Fibroblast of pulmonary artery (primary cell): ENCODE results near the gene MIS18BP1.

Experiments
- DNase-seq: peaks from one replicate; pipeline ENCODE4 v3.0.0-alpha.2; 2010; ENCODE audit warnings: low read depth
- H3K4me3 ChIP-seq: replicated peaks from 2 replicates; pipeline ENCODE4 v1.5.1; 2011; ENCODE audit warnings: low read depth, mild to moderate bottlenecking, control low read depth, low read length, moderate library complexity
- CTCF ChIP-seq: IDR thresholded peaks from 2 replicates; pipeline ENCODE4 v1.5.1; 2011; ENCODE audit warnings: mild to moderate bottlenecking, control low read depth, low read length, inconsistent platforms; ENCODE audit errors: missing control alignments

MIS18BP1 gene

GRCh38 chr14:45212231-45212630, 40.8 kb downstream of the MIS18BP1 start:
- no peak overlapping the region for H3K4me3 ChIP-seq
- no peak for DNase-seq
- no peak for TF ChIP-seq CTCF

- H3K4me3 ChIP-seq: no peak overlapping the region
- TF ChIP-seq CTCF: no peak
- DNase-seq: no peak
Measured at GRCh38 chr14:45211295-45211694, 41.7 kb downstream of the MIS18BP1 start.

DNA sequence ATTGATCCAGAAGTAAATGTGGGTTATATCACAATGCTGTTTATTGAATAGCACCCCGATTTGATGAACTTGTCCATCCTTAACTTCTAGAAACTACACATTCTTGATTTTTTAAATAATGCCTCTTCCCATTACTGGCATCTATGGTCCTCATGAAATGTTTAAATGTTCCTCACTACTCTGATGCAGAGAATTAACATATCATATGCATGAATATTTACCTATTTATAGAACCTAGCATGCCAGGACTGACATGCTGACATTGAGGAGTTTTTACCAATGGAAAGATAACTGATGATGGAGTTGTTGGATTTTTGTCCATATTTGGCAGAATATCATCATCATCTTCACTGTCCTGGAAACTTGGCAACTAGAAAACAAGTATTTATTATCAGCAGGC, 42.8 kb downstream of the MIS18BP1 start:
- DNase-seq: no peak
- TF ChIP-seq CTCF: no peak
- H3K4me3 ChIP-seq: no peak overlapping the region

- DNase-seq: no peak
- no peak overlapping the region for H3K4me3 ChIP-seq
- TF ChIP-seq CTCF: no peak
Measured at GRCh38 chr14:45204241-45204640, 48.8 kb downstream of the MIS18BP1 start.

DNA sequence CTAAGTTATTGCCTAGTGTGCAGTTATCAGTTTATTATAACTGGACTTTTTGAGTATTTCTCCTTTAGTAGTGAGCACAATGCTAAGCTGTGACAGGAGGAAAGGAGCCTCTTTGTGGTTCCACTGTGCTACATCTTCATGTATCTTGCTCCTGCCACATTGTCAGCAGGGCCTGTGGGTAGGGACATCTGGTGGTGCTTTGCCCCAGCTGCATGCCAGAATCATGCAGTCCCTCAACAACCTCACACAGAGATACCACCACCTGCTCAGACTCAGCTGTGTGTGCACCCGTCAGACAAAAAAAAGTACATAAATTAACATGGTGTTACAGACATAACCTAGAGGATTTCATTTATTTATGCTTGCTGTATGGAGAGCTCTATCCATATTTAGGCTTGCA, 51.1 kb downstream of the MIS18BP1 start:
- H3K4me3 ChIP-seq: no peak overlapping the region
- TF ChIP-seq CTCF: peak; percentile 33
- DNase-seq: peak; percentile 34

GRCh38 chr14:45199230-45199629, 53.8 kb downstream of the MIS18BP1 start:
- no peak for TF ChIP-seq CTCF
- H3K4me3 ChIP-seq: no peak overlapping the region
- DNase-seq: peak; percentile 51

- TF ChIP-seq CTCF: no peak
- no peak overlapping the region for H3K4me3 ChIP-seq
- DNase-seq: peak; percentile 72
Measured at GRCh38 chr14:45198551-45198950, 54.5 kb downstream of the MIS18BP1 start.
